ENCODE measurements around the gene ZMYND8.

ZMYND8 gene

DNA sequence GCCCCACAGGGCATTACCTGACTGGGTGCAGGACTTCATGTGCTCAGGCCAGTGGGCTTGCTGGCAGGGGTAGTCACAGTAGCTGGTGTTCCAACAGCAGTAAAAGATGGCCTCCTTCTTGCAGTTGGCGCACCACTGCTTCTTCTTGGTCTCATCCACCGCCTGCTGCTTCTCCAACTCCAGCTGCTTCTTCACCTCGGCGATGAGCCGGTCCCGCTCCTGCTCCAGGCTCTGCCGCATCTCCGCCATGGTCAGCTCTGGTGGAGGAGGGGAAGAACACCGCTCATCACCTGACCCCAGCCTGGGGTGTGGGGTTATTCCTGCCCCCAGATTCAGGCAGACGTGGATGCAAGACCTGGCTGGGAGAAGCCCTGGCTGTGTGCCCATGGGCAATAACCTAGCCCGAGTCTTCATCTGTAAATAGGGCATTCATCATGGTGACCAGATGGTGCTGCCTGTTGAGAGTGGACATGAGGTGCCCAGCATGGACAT lies 132.2 kb downstream of the ZMYND8 start:
- no peaks in the 10 kb centered on the region for H3K4me1 ChIP-seq (ENCODE audit: insufficient read depth, low read length)
- peaks cover 96% of the 10 kb centered on the region for H3K36me3 ChIP-seq (ENCODE audit: insufficient read depth, low read length)
- H3K27me3 ChIP-seq (ENCODE audit: insufficient read depth, low read length, poor library complexity): no peaks in the 10 kb centered on the region
- no peak overlapping the region for H3K4me3 ChIP-seq (ENCODE audit: low read depth in 1 of 2, low read length in 2 of 2)
- H3K9me3 ChIP-seq (ENCODE audit: insufficient read depth, low read length, severe bottlenecking): no peaks in the 10 kb centered on the region
- 0 out of 2 replicates have a peak, but pooled peaks cover 3% of the 10 kb centered on the region for H4K20me1 ChIP-seq (ENCODE audit: insufficient read depth, low read length)
- no peaks in the 10 kb centered on the region for H3K79me2 ChIP-seq (ENCODE audit: insufficient read depth, low read length)
- TF ChIP-seq, protein P1, sequence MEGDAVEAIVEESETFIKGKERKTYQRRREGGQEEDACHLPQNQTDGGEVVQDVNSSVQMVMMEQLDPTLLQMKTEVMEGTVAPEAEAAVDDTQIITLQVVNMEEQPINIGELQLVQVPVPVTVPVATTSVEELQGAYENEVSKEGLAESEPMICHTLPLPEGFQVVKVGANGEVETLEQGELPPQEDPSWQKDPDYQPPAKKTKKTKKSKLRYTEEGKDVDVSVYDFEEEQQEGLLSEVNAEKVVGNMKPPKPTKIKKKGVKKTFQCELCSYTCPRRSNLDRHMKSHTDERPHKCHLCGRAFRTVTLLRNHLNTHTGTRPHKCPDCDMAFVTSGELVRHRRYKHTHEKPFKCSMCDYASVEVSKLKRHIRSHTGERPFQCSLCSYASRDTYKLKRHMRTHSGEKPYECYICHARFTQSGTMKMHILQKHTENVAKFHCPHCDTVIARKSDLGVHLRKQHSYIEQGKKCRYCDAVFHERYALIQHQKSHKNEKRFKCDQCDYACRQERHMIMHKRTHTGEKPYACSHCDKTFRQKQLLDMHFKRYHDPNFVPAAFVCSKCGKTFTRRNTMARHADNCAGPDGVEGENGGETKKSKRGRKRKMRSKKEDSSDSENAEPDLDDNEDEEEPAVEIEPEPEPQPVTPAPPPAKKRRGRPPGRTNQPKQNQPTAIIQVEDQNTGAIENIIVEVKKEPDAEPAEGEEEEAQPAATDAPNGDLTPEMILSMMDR (IDR thresholded peaks at IDR 0.05; ENCODE audit: borderline replicate concordance, extremely low read depth, low read length, poor library complexity, severe bottlenecking): no peak
- TF ChIP-seq EZH2 (IDR thresholded peaks at IDR 0.05; ENCODE audit: borderline replicate concordance, low read depth, low read length, severe bottlenecking): no peak
- DNase-seq: no peak
- no peak overlapping the region for H3K9ac ChIP-seq (ENCODE audit: low read depth, low read length)
- H3K4me2 ChIP-seq (ENCODE audit: insufficient read depth, low read length): no peak overlapping the region
- no peak for ATAC-seq (ENCODE audit: insufficient read depth, low read depth)
- no peak overlapping the region for H3K27ac ChIP-seq (ENCODE audit: low read length)
- H2AFZ ChIP-seq (ENCODE audit: low read depth, low read length): no peak overlapping the region

DNA sequence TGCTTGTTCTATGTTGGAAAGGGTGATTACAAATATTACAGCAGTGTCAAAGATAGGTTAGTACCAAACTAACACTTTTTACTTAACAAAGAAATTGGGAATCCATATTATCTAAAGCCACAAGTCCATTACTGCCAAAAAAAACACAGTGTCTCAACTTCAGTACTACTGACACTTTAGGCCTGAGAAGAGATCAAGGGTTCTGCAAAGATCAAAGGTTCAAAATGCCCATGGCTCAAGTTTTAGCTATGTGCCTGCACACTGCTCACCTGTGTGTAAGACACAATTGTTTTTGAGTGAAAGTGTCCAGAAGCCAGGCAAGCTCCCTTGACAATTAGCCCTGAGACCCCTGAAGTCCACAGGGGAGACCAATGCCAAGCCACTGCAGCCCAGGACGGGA lies 132.6 kb downstream of the ZMYND8 start:
- Histone ChIP-seq H3K9ac (ENCODE audit: low read depth, low read length) (no peak overlapping the region), H2AFZ (ENCODE audit: low read depth, low read length) (no peak overlapping the region), H3K36me3 (ENCODE audit: insufficient read depth, low read length) (peaks cover 93% of the 10 kb centered on the region), H3K4me1 (ENCODE audit: insufficient read depth, low read length) (no peaks in the 10 kb centered on the region), H3K27ac (ENCODE audit: low read length) (no peak overlapping the region), H4K20me1 (ENCODE audit: insufficient read depth, low read length) (0 out of 2 replicates have a peak, but pooled peaks cover 3% of the 10 kb centered on the region), H3K9me3 (ENCODE audit: insufficient read depth, low read length, severe bottlenecking) (no peaks in the 10 kb centered on the region), H3K27me3 (ENCODE audit: insufficient read depth, low read length, poor library complexity) (no peaks in the 10 kb centered on the region), H3K4me3 (ENCODE audit: low read depth in 1 of 2, low read length in 2 of 2) (no peak overlapping the region), H3K79me2 (ENCODE audit: insufficient read depth, low read length) (no peaks in the 10 kb centered on the region), H3K4me2 (ENCODE audit: insufficient read depth, low read length) (no peak overlapping the region)
- ATAC-seq (ENCODE audit: insufficient read depth, low read depth) (no peak), DNase-seq (no peak)
- no peak for TF ChIP-seq EZH2 (IDR thresholded peaks at IDR 0.05; ENCODE audit: borderline replicate concordance, low read depth, low read length, severe bottlenecking)
- TF ChIP-seq, protein P1 (IDR thresholded peaks at IDR 0.05; ENCODE audit: borderline replicate concordance, extremely low read depth, low read length, poor library complexity, severe bottlenecking): no peak

DNA sequence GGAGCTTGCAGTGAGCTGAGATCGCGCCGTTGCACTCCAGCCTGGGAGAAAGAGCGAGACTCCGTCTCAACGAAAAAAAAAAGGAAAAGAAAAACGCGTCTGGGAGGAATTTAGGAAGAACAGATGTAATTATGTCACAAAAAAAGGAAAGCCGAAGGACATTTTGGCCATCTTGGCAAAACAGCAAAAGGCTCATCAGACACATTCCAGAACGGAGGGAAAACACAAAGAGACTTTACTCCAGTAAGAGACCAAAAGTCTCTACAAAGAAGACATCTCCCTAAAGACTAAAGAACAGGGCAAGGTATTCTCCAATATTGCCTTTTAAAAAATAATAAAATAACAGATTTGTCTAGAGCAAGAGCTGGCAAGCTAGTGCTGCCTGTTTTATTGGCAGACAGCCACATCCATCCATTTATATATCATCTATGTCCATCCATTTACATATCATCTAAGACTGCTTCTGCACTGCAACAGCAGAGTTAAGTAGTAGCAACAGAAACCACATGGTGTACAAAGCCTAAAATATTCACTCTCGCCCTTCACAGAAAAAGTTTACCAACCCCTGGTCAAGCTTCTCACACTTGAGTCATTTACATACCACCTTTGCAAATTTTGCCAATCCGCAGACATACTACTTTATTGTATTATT lies 133.9 kb downstream of the ZMYND8 start:
- Histone ChIP-seq H3K9ac (ENCODE audit: low read depth, low read length) (no peak overlapping the region), H3K4me2 (ENCODE audit: insufficient read depth, low read length) (no peak overlapping the region), H4K20me1 (ENCODE audit: insufficient read depth, low read length) (0 out of 2 replicates have a peak, but pooled peaks cover 6% of the 10 kb centered on the region), H3K27me3 (ENCODE audit: insufficient read depth, low read length, poor library complexity) (no peaks in the 10 kb centered on the region), H3K4me1 (ENCODE audit: insufficient read depth, low read length) (no peaks in the 10 kb centered on the region), H3K4me3 (ENCODE audit: low read depth in 1 of 2, low read length in 2 of 2) (no peak overlapping the region), H3K27ac (ENCODE audit: low read length) (no peak overlapping the region), H3K9me3 (ENCODE audit: insufficient read depth, low read length, severe bottlenecking) (no peaks in the 10 kb centered on the region), H3K79me2 (ENCODE audit: insufficient read depth, low read length) (no peaks in the 10 kb centered on the region), H2AFZ (ENCODE audit: low read depth, low read length) (no peak overlapping the region), H3K36me3 (ENCODE audit: insufficient read depth, low read length) (peaks cover 94% of the 10 kb centered on the region)
- ATAC-seq (ENCODE audit: insufficient read depth, low read depth): no peak
- no peak for DNase-seq
- no peak for TF ChIP-seq EZH2 (IDR thresholded peaks at IDR 0.05; ENCODE audit: borderline replicate concordance, low read depth, low read length, severe bottlenecking)
- TF ChIP-seq, protein P1 (IDR thresholded peaks at IDR 0.05; ENCODE audit: borderline replicate concordance, extremely low read depth, low read length, poor library complexity, severe bottlenecking): no peak

Data from DND-41 (cell line).